SJSA1 (cell line): ENCODE measurements around the gene CAMTA1. TPM values are rescaled to one million over a fixed set of nuclear protein-coding genes. Genes with fewer than 3 reads are reported as not detected.
A peak's percentile ranks its signal among the peaks of the same experiment; 100 is the strongest.

Experiments
- DNase-seq, 2 experiments: peaks; one replicate each; pipeline ENCODE4 v3.0.0-alpha.2; 2015 to 2020; ENCODE audit warnings: low spot score in 2 of 2, low read depth in 1 of 2
- H3K27ac ChIP-seq: fragments of 250-450 bp; sonication (Bioruptor Pico); 2 replicates; pipeline ENCODE4 v1.5.1; 2020; ENCODE audit warnings: mild to moderate bottlenecking, moderate library complexity
- H3K27me3 ChIP-seq: fragments of 250-450 bp; sonication (Bioruptor Pico); replicated peaks from 2 replicates; pipeline ENCODE4 v1.5.1; 2020; ENCODE audit warnings: mild to moderate bottlenecking, moderate library complexity
- H3K36me3 ChIP-seq: fragments of 250-450 bp; sonication (Bioruptor Pico); 2 replicates; pipeline ENCODE4 v1.5.1; 2020; ENCODE audit warnings: mild to moderate bottlenecking
- H3K4me1 ChIP-seq: fragments of 250-450 bp; sonication (Bioruptor Pico); replicated peaks from 2 replicates; pipeline ENCODE4 v1.6.1; 2021; ENCODE audit warnings: mild to moderate bottlenecking
- H3K4me3 ChIP-seq: fragments of 250-450 bp; sonication (Bioruptor Pico); 2 replicates; pipeline ENCODE4 v1.5.1; 2020; ENCODE audit warnings: mild to moderate bottlenecking
- H3K9me3 ChIP-seq: fragments of 250-450 bp; sonication (Bioruptor Pico); replicated peaks from 2 replicates; pipeline ENCODE4 v1.5.1; 2020; ENCODE audit warnings: mild to moderate bottlenecking
- total RNA-seq: library from RNA; depleted of rRNA; stranded (reverse); fragments of >200 nt; shearing (Covaris generic); gene quantifications from 2 replicates; pipeline ENCODE4 v1.2.3, GENCODE V29; 2014

The CAMTA1 gene
- total RNA-seq, 1 experiment from 2014 or later = 136 TPM

DNA sequence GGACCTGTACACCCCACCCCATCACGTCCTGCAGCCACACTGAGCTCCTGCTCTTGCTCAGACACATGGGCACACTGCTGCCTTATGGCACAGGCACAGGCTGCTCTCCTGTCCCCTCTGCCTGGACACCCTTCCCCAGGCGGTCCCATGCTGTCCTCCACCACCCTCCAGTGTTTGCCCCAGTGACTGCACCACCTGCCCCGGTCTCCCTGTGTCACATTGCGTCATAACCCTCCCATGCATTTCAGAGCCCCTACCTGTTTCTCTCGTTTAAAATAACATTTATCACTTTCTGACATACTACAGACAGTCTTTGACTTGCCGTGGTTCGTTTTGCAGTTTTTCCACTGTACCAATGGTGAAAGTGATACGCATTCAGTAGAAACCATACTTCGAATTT is 159.2 kb downstream of the CAMTA1 start:
- no peak for DNase-seq
- Histone ChIP-seq H3K4me3 (no peak overlapping the region), H3K9me3 (no peaks in the 10 kb centered on the region), H3K36me3 (no peaks in the 10 kb centered on the region), H3K27me3 (no peaks in the 10 kb centered on the region), H3K4me1 (no peaks in the 10 kb centered on the region), H3K27ac (no peak overlapping the region)

DNA sequence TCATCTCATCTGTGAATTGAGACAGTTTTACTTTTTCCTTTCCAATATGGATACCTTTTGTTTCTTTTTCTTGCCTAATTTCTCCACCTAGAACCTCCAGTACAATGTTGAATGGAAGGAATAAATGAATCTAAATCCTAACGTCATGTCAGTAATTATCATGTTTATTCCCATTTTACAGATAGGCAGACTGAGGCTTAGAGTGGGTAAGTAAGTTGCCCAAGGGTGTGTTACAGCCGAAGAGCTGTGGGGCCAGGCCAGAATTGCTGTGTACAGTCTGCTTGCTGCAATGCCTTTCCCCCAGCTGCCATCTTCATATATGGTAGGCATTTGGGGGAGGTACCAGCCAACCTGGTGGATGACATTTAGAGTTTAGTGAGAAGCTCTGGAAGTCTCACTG is 162.7 kb downstream of the CAMTA1 start:
- no peaks in the 10 kb centered on the region for H3K9me3 ChIP-seq
- no peaks in the 10 kb centered on the region for H3K27me3 ChIP-seq
- no peak overlapping the region for H3K4me3 ChIP-seq
- H3K4me1 ChIP-seq = no peaks in the 10 kb centered on the region
- H3K27ac ChIP-seq = no peak overlapping the region
- no peak for DNase-seq
- no peaks in the 10 kb centered on the region for H3K36me3 ChIP-seq

DNA sequence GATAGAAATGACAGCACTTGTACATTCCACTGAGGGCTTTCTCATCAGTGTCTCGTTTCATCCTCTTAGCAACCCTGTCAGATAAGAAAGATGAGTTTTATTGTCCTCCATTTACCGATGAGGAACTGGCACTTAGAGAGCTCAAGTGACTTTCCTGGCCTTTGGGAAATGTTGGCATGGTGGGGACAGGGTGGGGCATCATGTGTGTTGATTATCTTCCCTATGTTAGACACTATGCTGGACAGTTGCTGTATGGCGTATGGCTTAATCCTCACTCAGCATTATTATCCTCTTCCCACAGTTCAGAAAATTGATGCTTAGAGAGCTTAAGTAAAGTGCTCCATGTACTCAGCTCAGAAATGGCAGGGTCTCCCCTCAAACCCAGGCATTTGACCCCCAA is 163.2 kb downstream of the CAMTA1 start:
- DNase-seq = no peak
- H3K4me3 ChIP-seq = no peak overlapping the region

DNA sequence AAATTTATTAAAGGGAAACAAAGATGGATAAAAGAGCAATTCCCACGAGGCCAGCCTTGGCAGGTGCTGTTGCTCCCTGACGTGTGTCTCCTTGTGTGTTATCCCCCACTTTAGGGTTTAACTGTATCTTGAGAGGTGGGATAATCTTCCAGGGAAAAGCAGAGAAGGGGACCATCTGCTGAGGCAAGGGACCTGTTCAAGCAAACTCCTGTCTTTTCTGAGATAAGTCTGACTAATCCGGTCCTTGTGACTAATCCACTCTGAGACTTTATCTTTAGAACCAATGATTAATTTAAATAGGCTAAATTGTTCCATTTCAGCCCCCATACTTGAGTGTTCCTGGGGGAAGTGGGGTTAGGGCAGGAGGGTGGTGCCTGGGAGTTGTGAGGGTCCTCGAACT is 163.6 kb downstream of the CAMTA1 start:
- Histone ChIP-seq H3K9me3 (no peaks in the 10 kb centered on the region), H3K27me3 (no peaks in the 10 kb centered on the region), H3K4me1 (no peaks in the 10 kb centered on the region), H3K4me3 (no peak overlapping the region), H3K27ac (no peak overlapping the region), H3K36me3 (no peaks in the 10 kb centered on the region)
- DNase-seq = no peak

More for the DNA sequence above, 163.2 kb downstream of the CAMTA1 start:
- Histone ChIP-seq H3K36me3 (no peaks in the 10 kb centered on the region), H3K9me3 (no peaks in the 10 kb centered on the region), H3K27ac (no peak overlapping the region), H3K4me1 (no peaks in the 10 kb centered on the region), H3K27me3 (no peaks in the 10 kb centered on the region)

GRCh38 chr1:6950001-6950765 is 164.9 kb downstream of the CAMTA1 start:
- DNase-seq = no peak
- H3K27me3 ChIP-seq = no peaks in the 10 kb centered on the region
- no peak overlapping the region for H3K4me3 ChIP-seq
- H3K9me3 ChIP-seq = no peaks in the 10 kb centered on the region
- no peaks in the 10 kb centered on the region for H3K36me3 ChIP-seq
- H3K27ac ChIP-seq = no peak overlapping the region
- no peaks in the 10 kb centered on the region for H3K4me1 ChIP-seq

DNA sequence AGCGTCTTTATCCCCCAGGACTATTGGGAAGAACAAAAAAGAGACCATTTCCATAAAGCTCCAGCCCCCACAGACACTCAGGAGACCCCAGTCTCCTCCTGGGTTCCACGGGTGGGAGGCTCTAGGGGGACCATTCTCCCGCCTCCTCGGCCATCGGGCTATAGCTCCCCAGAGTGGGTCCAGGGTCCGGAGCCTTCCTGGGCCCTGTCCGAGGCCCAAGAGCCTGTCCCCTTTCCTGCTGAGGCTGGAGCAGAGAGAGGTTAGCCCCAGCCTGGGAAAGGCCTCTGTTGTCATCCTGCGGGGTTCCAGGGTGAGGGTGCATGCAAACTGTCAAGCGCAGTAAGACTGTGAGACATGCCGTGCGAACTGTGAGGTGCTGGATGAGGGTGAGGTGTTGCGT is 166.3 kb downstream of the CAMTA1 start:
- Histone ChIP-seq H3K4me3 (no peak overlapping the region), H3K27ac (no peak overlapping the region), H3K9me3 (no peaks in the 10 kb centered on the region), H3K4me1 (no peaks in the 10 kb centered on the region), H3K36me3 (no peaks in the 10 kb centered on the region), H3K27me3 (no peaks in the 10 kb centered on the region)
- no peak for DNase-seq

GRCh38 chr1:6953216-6953615 is 168.0 kb downstream of the CAMTA1 start:
- no peak overlapping the region for H3K4me3 ChIP-seq
- no peaks in the 10 kb centered on the region for H3K36me3 ChIP-seq
- no peaks in the 10 kb centered on the region for H3K9me3 ChIP-seq
- no peaks in the 10 kb centered on the region for H3K4me1 ChIP-seq
- H3K27me3 ChIP-seq = no peaks in the 10 kb centered on the region
- DNase-seq = no peak
- H3K27ac ChIP-seq = no peak overlapping the region

GRCh38 chr1:6953907-6954364 is 168.7 kb downstream of the CAMTA1 start:
- no peak overlapping the region for H3K27ac ChIP-seq
- no peak overlapping the region for H3K4me3 ChIP-seq
- no peak for DNase-seq
- peaks cover 3% of the 10 kb centered on the region; the same call in 1 of the 2 replicates for H3K27me3 ChIP-seq
- no peaks in the 10 kb centered on the region for H3K9me3 ChIP-seq
- no peaks in the 10 kb centered on the region for H3K4me1 ChIP-seq
- no peaks in the 10 kb centered on the region for H3K36me3 ChIP-seq

- Histone ChIP-seq H3K9me3 (no peaks in the 10 kb centered on the region), H3K36me3 (no peaks in the 10 kb centered on the region), H3K27me3 (peaks cover 3% of the 10 kb centered on the region; the same call in 1 of the 2 replicates), H3K4me1 (no peaks in the 10 kb centered on the region), H3K27ac (no peak overlapping the region), H3K4me3 (no peak overlapping the region)
- DNase-seq = no peak
These were observed 169.3 kb downstream of the CAMTA1 start for GRCh38 chr1:6954591-6954990.

DNA sequence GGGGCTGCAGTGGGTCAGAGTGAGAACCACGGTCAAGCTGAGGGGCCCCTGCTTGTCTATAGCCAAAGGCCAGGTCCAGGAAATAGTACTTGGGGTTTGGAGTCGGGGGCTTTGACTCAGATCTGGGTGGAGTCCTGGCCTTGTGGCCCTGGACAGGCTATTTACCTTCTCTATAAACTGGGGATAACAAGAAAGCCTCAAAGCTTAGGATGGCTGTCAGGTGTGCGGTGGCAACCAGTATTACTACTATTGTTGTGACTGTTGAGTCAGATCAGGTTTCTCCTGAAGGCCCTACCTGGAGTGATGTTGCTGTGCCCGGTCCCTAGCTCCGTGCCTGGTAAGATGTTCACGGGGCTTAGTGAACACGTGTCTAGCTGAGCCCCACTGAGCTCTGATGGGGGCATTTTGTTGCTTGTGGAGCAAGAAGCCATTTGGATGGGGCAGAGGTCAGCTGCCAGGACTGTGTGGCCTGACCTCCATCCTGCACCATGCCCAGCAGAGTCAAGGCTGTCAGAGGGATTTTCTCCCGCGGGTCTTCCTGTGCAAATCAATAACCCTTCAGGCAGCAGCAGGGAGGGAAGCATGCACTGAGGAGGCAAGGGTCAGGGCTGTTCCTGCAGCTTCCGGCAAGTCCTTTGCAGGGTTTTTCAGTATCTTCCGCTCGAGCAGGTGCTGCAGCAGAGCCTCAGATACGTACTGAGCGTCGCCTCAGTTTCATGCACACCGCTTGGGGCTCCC is 170.3 kb downstream of the CAMTA1 start:
- no peak overlapping the region for H3K27ac ChIP-seq
- no peak for DNase-seq
- H3K27me3 ChIP-seq = peaks cover 3% of the 10 kb centered on the region; the same call in 1 of the 2 replicates
- H3K9me3 ChIP-seq = no peaks in the 10 kb centered on the region
- H3K36me3 ChIP-seq = no peaks in the 10 kb centered on the region
- no peak overlapping the region for H3K4me3 ChIP-seq
- no peaks in the 10 kb centered on the region for H3K4me1 ChIP-seq

GRCh38 chr1:6956488-6957159 is 171.4 kb downstream of the CAMTA1 start:
- no peak overlapping the region for H3K27ac ChIP-seq
- H3K4me1 ChIP-seq = no peaks in the 10 kb centered on the region
- peaks cover 3% of the 10 kb centered on the region; the same call in 1 of the 2 replicates for H3K27me3 ChIP-seq
- DNase-seq = no peak
- H3K9me3 ChIP-seq = no peaks in the 10 kb centered on the region
- H3K36me3 ChIP-seq = no peaks in the 10 kb centered on the region
- H3K4me3 ChIP-seq = no peak overlapping the region

DNA sequence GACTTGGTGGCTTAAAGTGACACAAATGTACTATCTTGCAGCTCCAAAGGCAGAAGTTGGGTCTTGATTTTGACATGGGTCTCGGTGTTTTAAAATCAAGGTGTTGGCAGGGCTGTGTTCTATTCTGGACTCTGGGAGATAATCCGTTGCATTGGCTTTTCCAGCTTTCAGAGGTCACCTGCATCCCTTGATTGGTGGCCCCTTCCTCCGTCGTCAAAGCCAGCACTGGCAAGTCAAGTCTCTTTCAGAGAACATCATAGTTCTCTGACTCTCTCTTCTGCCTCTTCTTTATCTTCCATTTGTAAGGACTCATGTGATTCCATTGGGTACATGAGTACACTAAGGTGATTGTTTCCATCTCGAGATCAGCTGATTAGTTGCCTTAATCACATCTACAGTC is 172.1 kb downstream of the CAMTA1 start:
- H3K27me3 ChIP-seq = peaks cover 3% of the 10 kb centered on the region; the same call in 1 of the 2 replicates
- H3K4me3 ChIP-seq = no peak overlapping the region
- H3K36me3 ChIP-seq = no peaks in the 10 kb centered on the region
- no peaks in the 10 kb centered on the region for H3K9me3 ChIP-seq
- no peak for DNase-seq
- no peak overlapping the region for H3K27ac ChIP-seq
- H3K4me1 ChIP-seq = no peaks in the 10 kb centered on the region

- Histone ChIP-seq H3K9me3 (no peaks in the 10 kb centered on the region), H3K27ac (no peak overlapping the region), H3K4me3 (no peak overlapping the region), H3K4me1 (no peaks in the 10 kb centered on the region), H3K27me3 (peaks cover 3% of the 10 kb centered on the region; the same call in 1 of the 2 replicates), H3K36me3 (no peaks in the 10 kb centered on the region)
- peak in 1 of 2 experiments; percentile 3 for DNase-seq
These were observed 173.3 kb downstream of the CAMTA1 start for GRCh38 chr1:6958407-6959030.
